ENCODE measurements around the gene GRIK3.

The GRIK3 gene

DNA sequence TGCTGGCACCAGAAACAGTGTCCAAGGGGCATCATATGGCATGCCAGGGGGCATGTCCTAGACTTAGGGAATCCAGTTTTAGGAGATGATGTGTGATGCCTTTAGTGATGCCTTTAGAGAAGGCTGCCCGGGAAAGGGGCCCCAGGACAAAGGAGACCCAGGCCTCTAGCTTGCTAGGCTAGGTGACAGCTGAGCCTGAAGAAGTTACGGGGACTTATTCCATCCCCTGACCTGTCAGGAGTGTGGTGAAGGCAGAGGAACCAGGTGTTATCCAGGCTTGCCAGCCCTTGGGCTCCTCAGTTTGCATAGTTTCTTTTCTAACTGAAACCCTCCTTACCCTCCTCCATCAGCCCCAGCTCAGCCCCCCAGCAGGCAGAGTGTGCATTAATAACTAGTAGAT, 281.9 kb downstream of the GRIK3 start:
- DNase-seq: no peak

DNA sequence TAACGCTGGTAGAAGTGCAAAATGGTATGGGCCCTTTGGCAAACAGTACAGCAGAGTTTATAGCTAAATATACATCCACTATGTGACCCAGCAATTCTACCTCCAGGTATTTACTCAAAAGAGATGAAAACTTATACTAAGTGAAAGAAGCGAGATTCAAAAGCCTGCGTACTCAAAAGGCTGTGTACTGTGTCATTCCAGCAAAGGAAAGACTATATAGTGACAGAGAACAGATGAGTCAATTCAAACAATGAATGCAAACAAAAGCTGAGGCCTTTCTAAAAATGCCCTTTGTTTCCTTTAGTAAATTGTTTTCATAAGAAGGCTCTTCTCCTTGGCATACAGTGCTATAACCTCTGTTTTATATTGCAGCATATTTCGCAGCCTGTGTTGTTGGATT, 282.8 kb downstream of the GRIK3 start:
- DNase-seq: no peak

DNA sequence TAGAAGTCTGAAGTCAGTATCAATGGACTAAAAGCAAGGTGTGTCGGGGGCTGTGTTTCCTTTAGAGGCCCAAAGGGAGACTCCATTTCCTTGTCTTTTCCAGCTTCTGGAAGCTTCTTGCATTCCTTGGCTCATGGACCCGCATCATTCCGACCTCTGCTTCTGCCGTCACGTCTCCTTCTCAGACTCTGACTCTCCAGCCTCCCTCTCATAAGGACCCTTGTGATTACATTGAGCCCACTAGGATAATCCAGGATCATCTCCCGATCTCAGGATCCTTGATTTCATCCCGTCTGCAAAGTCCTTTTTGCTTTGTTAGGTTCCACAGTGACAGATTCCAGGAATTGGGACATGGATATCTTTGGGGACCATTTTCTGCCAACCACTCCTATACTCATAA, 285.8 kb downstream of the GRIK3 start:
- DNase-seq: no peak
